NCI-H526 (cell line): ENCODE measurements around the gene DNAH10.

Experiments used
- DNase-seq, 2 experiments: peaks; one replicate each; lab custom pipeline; 2025; lab: John Stamatoyannopoulos, UW

The DNAH10 gene

DNA sequence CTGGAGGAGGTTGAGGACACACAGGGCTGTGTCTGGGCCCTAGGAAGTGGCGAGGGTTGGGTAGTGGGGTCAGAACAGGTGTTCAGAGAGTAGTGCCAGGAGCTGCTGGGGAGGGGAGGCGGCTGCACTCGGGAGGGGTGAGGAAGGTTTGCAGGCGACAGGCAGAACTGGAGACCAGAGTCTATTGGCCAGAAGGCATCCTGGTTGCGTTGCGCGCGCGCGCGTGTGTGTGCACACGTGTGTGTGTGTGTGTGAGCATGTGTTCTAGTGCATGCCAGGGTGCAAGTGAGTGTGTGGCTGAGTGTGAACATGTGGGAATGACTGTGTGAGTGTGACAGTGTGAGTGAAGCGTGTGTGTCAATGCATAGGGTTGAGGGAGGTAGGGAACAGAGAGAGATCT lies 124.2 kb downstream of the DNAH10 start:
- DNase-seq: no peak

DNA sequence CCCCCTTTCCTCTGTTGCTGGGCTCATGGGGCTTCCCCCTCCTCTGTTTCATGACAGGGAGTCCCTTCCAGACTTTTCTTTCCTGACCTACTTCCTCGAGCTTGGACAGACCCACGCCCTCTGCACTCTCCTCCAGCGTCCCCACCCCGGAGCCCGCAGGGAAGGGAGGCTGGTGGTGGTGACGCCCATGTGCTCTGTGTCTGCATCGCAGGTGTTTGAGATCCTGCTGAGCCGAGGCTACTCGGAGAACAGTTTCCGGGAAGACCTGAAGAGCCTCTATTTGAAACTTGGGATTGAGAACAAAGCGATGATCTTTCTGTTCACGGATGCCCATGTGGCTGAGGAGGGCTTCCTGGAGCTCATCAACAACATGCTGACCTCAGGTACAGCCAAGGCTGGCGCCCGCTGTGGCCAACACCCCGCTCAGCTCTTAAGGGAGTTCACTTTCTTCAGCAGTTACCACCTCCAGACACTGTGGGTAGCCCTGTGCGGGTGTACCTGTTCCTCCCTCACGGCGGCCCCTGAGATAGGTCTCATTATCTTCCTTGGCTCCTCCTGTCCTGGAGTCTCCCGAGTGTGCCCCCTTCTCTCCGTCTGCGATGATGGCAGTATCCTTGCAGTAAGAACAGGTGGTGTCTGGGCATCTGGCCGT lies 125.0 kb downstream of the DNAH10 start:
- peak in 1 of 2 experiments; percentile 30 for DNase-seq

DNA sequence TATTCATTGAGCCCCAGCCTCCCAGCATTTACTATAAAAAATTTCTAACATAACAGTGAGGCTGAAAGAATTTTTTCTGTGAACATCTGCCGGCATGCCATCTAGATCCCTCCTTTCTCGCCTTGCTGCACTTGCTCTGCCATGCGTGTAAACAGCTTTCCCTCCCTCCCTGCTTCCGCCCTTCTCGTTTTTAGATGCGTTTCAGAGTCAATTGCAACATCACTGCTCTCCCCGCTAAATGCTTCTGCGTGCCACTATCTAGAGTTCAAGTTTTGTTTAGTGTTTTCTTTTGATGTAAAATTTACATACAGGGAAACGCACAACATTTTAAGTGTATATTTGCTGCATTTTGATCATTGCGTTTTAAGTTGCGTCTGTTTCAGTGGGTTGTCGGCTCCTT lies 126.9 kb downstream of the DNAH10 start:
- no peak for DNase-seq

DNA sequence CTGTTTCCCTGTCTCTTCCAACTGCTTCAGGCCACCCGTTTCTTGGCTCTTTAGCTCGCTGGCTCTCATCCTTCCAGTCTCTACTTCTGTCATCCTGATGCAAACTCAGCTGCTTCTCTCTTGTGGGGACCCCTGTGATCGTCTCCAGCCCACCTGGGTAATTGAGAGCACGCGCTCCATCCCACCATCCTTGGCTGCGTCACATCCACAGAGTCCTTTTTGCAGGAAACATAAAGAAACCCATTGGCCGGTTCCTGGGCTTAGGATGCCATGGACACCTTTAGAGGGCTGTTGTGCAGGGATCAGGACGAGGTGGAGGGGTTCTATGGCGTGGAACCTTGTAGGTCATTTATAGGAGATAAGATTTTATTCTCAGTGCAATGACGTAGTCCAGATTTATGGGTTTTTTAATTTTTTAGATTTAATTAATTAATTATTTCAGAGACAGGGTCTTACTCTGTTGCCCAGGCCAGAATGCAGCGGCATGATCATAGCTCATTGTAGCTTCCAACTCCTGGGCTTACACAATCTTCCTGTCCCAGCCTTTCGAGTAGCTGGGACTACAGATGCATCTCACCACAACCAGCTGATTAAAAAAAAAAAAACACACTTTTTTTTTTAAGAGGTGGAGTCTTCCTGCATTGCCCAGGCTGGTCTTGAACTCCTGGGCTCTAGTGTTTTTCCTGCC lies 127.9 kb downstream of the DNAH10 start:
- DNase-seq: no peak

DNA sequence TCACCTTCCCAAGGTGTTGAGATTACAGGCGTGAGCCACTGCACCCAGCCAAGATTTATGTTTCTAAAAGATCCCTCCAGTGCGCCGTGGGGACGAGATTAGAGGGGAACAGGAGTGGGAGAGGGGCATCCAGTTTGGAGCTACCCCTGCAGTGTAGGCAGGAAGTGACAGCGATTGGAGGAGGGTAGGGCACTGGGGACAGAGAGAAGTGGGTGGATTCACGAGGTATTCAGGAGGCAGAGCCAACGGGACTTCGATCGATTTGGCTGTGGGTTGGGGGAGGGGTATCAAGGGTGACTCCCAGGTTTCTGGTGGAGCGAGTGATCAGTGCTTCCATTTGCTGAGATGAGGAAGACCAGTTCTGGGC lies 128.4 kb downstream of the DNAH10 start:
- no peak for DNase-seq

DNA sequence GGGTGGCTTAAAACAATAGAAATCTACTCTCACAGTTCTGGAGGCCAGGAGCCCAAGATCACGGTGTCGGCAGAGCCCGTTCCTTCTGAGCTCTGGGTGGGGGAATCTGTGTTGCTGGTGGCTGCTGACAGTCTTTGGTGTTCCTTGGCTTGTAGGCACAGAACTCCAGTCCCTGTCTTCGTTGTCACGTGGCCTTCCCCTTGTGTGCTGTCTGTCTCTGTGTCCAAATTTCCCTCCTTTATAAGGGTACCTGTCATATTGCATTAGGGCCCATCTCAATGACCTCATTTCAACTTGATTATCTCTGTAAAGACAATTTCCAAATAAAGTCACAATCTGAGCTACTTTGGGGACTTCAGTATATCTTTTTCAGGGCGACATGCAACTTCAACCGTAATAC lies 128.9 kb downstream of the DNAH10 start:
- DNase-seq: no peak

DNA sequence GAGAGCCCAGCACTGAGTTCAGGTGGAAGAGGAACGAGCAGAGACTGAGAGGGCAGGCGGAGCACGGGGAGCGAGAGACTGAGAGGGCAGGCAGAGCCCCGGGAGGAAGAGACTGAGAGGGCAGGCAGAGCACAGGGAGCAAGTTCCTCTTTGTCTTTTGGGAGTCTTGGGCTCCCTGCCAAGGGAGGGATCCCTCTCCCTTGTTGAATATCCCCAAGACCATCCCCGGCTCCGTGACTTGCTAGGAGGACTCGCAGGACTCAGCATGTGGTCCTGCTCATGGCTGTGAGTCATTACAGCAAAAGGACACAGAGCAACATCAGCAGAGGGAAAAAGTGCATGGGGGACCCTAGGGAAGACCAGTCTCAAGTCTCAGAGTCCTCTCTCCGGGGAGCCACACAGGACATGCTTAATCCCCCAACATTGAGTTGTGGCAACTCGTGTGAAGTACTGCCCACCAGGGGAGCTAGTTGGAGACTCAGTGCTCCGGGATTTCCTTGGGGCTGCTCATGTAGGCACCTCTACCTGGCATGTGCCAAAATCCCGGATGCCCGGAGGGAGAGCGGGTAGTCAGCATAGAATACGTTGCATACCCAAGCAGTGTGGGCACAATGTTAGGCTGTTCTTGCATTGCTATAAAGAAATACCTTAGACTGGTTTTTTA lies 129.5 kb downstream of the DNAH10 start:
- DNase-seq: no peak

DNA sequence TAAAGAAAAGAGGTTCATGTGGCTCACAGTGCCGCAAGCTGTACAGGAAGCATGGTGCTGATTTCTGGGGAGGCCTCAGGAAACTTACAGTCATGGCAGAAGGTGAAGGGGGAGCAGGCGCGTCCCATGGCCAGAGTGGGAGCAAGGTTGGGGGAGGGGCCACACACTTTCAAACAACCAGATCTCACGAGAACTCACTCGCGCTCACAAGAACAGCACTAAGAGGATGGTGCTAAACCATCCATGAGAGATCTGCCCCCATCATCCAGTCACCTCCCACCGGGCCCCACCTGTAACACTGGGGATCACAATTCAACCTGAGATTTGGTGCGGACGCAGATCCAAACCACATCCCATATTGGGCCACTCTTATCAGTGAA lies 130.1 kb downstream of the DNAH10 start:
- DNase-seq: no peak

DNA sequence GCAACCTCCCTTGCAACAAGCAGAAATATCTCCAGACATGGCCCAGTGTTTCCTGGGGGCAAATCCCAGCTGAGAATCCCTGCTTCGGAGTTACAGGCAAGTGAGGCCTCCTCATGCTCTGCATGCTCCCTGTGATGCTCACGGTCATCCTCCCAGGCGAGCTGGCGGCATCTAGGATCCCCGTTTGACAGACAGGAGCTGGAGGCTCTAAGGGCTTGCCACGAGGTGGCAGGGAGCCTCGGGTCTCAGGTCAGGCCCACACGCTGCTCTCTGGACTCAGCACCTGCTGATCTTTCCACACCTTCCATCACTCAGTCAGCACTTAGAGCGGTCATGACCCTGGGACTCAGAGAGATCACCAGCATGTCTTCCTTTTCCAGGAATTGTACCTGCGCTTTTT lies 130.8 kb downstream of the DNAH10 start:
- no peak for DNase-seq

DNA sequence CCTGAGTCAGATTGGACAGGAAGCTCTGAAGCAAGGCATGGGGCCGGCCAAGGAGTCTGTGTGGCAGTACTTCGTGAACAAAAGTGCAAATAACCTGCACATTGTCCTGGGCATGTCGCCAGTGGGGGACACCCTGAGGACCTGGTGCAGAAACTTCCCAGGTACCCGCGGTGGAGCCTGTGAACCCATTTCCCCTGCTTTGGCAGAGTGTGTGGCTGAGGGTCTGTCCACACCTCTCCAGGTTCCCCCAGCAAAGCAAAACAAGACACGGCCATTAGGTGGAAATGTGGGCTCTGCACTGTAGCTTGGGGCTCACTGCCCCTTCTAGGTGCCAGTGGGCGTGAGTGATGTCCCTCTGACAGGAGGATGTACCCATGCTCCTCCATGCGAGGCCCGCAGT lies 131.2 kb downstream of the DNAH10 start:
- DNase-seq: no peak

DNA sequence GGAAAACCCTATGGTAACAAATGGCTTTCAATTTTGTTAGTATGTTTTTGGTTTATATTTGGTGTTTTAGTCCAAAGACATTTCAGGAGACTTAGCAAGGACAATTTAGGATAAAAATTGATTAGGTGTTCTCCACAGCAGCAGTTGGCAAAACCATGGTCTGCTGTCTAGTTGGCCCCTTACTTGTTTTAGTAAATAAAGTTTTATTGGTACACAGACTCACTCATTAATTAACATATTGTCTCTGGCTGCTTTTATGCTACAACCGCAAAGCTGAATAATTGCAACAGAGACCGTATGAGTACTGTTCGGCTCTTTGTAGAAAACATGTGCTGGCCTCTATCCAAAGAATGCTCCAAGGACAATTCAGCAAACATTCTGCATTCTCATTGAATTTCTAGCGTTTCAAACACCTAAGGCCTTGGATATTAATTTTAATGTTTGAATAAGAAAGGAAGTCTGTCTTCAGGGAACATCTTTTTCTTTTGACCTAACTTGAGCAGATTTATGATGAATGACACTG lies 132.8 kb downstream of the DNAH10 start:
- no peak for DNase-seq

DNA sequence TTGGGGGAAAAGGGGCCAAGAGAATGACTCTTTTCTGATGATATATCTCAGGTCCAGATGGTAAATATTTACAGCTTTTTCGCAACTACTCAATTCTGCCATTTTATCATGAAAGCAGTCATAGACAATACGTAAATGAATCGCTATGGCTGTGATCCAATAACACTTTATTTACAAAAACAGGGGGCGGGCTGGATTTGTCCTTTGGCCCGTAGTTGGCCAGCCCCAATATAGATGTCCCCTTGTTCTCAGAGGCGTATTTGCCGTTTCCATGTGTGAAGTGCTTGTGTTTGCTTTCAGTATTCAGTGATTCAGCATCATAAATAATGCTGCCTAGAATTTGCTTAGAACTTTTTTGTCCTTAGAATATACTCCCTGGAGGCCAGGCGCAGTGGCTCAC lies 133.3 kb downstream of the DNAH10 start:
- DNase-seq: no peak

DNA sequence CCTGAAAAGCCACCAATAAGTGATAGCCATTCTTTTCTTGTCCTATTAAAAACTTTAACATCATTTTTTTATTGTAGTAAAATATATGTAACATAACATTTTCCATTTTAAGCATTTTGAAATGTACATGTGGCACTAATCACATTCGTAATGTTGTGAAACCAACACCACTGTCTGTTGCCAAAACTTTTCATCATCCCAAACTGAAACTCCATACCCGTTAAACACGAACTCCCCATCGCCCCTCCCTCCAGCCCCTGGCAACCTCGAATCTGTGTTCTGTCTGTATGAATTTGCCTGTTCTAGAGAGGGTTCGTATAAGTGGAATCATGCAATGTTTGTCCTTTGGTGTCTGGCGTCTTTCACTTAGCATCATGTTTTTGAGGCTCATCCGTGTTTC lies 134.7 kb downstream of the DNAH10 start:
- no peak for DNase-seq

DNA sequence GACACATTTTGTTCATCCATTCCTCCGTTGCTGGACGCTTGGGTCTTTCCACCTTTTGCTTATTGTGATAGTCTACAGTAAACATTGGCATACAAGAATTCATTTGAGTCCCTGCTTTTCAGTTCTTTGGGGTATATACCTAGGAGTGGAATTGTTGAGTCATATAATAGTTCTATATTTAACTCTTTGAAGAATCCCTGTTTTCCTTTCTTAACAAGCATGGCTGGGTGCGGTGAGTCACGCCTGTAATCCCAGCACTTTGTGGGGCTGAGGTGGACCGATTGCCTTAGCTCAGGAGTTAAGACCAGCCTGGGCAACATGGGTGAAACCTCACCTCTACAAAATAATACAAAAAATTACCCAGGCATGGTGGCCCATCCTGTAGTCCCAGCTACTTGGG lies 135.1 kb downstream of the DNAH10 start:
- no peak for DNase-seq

DNA sequence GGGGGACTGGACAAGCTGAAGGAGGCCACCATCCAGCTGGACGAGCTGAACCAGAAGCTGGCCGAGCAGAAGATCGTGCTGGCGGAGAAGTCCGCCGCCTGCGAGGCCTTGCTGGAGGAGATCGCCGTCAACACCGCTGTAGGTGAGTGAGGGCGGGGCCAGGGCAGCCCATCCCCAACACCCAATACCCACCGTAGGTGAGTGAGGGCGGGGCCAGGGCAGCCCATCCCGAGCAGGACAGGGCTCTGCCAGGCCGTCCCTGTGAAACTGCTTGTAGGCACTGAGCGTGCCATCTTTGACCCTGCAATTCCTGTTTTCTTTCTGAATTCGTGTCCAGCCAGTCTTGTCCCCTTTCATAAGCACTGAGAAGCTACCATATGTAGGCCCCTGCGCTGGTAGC lies 136.6 kb downstream of the DNAH10 start:
- no peak for DNase-seq

DNA sequence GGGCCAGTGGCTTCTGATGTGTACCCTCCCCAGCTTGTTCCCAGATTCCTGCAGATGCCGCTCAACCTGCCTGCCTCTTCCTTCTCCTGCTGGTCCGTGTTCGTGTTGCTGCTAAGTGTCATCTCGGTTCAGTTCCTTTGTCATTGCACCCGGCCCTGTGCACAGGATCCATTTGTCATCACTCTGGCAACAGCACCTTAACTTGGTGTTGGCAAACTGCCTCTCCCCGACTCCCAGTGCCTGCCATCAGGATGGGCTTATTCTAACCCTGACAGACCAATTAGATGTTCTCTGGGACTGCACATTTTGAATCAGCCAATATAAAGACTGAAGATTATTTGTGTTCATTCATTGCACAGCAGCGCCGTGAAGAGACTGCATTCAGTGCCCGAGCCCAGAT lies 137.3 kb downstream of the DNAH10 start:
- DNase-seq: no peak

DNA sequence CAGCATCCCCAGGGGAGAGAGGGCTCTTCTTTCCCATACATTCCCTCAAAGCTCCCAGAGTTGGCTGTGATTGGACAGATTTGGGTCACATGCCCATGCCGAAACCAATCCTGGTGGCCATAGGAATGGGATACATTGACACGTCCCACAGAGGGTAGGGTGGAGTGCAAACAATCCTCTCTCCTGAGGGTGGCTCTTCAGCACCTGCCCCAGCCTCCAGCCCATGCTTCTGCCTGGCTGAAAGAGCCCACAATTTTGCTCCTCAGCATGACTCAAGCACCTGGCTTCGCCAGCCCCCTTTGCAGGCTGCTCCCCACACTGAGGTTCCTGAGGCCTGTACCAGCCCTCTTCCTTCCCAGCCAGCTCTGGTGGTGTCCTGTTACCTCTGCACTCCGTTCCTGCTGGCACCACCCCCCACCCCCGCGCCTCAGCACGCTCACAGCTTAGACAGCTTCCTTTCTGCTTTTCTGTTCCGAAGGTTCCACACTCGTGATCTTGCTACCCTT lies 138.8 kb downstream of the DNAH10 start:
- DNase-seq: peak in 1 of 2 experiments; percentile 42

DNA sequence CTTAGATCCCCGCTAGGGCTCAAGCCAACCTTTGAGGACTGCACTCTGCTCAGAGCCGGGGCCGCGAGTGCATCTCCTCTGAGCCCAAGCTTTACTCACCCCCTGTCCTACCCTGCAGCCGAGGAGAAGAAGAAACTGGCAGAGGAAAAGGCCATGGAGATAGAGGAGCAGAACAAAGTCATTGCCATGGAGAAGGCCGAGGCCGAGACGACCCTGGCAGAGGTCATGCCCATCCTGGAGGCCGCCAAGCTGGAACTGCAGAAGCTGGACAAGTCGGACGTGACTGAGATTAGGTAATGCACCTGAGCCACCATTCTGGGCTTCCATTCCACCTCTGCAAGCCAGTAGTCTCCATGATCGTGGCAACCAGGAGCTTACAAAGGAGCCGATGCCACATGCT lies 140.7 kb downstream of the DNAH10 start:
- DNase-seq: no peak

DNA sequence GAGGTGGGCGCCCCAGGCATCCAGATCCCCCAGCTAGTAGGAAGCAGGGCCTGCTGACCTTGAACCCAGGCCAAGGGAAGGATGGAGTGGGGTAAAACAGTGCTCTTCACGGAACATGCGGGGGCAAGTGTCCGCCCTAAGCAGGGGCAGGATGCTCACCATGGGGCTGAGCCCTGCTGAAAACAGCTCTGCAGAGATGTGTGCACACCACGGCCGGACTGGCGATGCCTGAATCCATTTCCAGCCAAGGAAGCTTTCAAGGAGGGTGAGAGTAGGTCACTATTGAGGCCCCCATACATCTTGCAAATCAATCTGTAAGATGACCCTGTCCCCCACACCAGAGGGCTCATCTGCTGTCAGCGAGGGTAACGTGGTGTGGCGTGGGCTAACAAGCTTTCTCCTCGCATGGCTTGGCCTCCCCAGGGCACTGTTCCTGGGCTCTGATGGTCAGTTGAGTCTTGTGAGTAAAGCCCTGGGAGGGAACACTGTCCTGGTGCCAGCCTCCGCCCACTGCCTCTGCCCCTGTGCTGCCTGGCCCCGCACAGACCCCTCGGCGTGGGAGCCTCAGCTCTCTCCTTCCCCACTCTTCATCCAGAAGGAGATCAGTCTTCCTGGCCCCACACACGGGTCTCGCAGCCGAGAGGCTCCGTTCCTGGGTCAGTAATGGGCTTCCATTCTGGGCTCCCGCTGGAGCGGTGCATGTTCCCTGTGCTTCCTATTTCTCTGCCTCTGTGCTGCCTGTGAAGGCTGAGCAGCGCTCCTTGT lies 141.4 kb downstream of the DNAH10 start:
- DNase-seq: no peak

DNA sequence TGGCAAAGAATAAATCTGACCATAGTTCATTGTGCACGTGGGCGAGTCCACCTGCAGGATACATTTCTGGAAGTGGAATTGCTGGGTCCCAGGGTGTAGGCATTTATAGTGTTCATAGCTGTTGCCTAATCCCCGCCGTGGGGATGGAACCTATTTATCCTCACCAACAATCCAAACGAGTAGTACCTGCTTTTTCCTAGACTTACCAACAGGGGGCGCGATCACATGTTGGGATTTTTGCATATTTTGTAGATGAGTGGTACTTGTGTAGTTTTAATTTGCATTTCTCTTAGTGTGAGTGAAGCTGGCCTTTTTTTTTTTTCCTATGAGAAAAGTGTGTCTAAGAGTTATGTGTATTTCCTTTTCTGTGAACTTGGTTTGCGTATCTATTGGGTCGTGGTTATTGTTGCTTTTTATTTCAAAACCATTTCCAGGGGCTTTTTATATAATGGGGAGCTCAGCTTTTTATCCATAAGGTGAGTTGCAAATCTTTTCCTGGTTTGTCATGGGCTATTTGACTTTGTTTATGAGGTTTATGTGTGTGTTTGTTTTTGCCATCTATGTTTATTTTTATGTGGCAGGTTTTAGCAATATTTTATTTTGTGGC lies 143.3 kb downstream of the DNAH10 start:
- peak; percentile 73 to 82 for DNase-seq

DNA sequence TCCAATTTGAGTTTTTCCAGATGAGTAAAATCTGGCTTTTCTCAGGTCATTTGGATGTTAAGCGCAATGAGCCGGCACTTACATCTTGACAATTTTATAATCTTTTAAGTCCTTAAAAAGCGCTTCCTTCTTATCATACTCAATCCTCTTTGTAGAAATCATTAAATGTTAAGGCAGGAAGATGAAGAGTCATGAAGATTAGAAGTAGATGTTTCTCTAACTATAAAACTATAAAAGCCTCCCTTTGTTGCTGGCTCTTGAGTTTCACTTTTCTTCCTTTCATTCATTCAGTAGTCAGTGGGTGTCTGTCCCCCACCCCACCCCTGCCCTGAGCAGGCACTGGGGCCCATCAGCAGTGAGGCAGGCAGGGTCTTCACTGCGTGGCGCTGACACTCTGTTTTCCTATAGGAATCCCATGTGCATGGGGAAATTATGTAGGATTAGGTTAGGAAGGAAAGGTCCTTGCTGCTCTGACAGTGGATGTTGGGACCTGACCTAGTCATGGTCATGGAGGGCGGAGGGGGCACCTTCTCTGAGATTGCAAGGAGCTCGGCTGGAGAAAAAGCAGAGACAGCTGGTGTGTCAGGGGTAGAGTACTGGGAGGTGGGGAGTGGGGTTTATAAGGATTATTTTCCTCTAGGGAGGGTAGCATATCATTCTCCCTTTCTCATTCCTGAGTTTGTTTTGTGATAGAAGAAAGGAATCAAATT lies 144.8 kb downstream of the DNAH10 start:
- DNase-seq: no peak
